Stimulated activated CD4-positive, alpha-beta T cell treated with anti-CD3 and anti-CD28 coated beads, Interleukin-1b, Interleukin-23, amount 100 ng/mL, for 1 hour (primary cell): ENCODE measurements around the gene LAX1.
"Not testable (repeated sequence)": the region's sequence is repeated elsewhere in the genome, so short reads cannot be mapped to it uniquely, and the experiment has no call there.

Source experiments
- DNase-seq, 2 donors: peaks; one replicate each; pipeline ENCODE4 v3.0.0-alpha.2; 2020; ENCODE audit warnings: low read depth in 2 of 2

The LAX1 gene

DNA sequence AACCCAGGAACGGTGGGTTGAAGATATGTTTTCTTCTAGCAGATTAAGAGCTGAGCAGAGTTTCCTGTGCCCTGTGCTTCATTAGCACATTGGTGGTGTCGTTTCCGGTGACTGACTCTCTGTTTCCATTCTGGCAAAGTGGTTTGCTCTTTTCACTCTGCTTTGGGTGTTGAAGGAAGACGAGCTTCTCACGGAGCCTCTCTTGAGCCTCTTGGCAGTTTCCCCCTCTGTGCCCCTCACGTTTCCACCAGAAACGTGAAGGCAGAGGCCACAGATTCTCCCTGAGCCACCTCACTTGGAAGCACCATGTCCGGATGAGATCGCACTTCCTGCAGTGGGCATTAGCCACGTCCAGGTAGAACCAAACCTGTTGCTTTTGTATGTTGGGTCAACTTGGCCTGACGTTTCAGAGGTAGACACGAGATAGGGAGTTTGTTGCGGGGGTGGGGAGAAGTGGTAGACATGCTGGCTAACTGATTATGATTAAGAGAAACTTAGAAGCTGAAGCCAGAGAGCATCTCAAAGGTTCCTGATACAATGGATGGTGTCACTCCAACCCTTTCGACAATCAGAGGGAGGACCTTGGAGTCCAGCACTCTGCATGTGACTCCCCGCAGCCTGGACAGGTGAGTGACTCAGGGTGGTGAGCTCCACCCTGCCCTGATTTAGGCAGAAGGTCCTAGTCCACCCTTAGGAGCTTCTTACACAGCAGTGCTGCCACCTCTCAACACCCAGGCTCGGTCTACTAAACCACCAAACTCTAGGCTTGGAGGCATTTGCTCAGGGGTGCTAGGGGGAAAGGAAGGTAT is at the start of gene LAX1:
Gene LAX1, plus strand, starts transcription at position 155 of the 809 bp plus-strand sequence. Its CDS starts 383 bp downstream, at position 538.
- peak; percentile 36 to 60 for DNase-seq

GRCh38 chr1:203717120-203717519 is 47.9 kb upstream of the LAX1 start:
- no peak for DNase-seq

- no peak for DNase-seq
Measured at GRCh38 chr1:203720242-203720641, 44.7 kb upstream of the LAX1 start.

DNA sequence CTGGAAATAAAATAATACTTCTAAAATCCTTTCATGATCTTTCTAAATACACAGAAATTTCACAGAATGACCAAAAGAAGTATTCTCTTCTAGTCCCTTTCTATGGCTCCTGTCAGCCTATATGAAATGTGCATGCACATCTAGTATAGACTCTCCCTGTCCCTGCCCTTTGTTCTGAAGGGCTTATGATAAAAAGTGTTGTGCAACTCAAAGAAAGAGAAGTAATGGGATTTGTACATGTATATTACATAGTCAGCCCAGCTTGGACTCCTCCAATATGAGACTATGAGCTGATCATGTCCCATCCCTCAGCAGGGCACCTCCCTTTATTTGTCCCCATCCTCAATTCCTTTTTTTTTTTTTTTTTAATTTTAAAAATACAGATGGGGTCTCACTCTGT is 42.1 kb upstream of the LAX1 start:
- no peak for DNase-seq

GRCh38 chr1:203726417-203726867 is 38.5 kb upstream of the LAX1 start:
- no peak for DNase-seq

- DNase-seq: no peak
Measured at GRCh38 chr1:203733009-203733863, 31.7 kb upstream of the LAX1 start.

GRCh38 chr1:203742436-203742835 is 22.5 kb upstream of the LAX1 start:
- no peak for DNase-seq

DNA sequence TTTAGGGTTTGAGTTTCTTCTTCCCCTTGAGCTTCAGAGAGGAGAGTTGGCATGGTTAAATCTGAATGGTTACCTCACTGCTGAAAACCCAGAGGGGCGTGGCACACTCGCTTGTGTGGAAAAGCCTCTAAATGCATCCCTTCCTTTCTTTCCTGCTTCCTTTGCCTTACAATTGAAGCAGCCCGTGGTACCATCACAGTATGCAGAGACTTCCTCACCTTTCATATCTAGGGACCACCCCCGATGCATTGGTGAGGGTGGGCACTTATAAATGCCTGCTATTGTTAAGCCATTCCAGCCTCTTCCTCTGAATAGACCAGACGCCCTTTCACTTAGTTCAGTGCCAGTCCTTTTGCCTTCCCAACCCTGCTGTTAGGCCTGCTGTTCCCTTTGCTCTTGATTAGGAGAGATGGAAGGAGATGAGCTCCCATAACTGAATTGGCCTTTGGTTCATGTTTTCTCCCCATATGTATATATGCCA is 21.9 kb upstream of the LAX1 start:
- no peak for DNase-seq

DNA sequence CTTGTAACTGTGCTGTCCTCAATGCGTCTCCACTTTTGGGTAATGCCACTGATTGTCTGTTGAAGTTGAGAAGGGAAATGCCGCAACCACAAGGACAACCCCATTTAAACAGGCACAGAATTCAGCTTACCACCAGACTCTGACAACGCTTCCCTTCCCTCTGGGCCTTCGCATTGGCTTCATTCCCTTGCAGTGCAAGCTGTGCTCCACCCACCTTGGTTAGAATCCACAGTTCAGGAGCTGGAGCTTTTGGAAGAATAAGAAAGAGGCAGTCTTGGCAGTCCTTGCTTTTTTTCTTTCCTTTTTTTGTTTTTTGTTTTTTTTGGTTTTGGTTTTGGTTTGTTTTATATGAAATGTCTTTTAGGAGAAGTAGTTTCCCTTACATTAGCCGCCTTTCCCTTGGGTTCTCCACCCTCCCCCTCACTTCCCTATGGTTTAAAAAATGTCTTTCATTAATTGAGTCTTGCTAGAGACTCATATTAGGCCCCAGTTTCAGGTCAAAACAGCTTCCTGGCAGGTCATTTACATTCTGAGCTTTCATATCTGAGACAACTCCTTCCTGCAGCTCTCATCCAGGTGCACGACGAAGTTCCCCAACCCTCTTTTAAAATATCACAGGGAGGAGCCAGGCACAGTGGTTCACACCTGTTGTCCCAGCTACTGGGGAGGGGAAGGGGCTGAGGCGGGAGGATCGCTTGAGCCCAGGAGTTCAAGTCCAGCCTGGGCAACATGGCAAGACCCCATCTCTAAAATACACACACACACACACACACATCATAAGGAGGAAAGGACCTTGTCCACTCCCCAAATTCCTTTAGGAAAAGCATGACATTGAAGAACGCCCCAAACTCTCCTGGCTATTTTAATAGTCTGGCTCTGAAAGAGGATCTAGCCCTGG is 20.7 kb upstream of the LAX1 start:
- DNase-seq: no peak

DNA sequence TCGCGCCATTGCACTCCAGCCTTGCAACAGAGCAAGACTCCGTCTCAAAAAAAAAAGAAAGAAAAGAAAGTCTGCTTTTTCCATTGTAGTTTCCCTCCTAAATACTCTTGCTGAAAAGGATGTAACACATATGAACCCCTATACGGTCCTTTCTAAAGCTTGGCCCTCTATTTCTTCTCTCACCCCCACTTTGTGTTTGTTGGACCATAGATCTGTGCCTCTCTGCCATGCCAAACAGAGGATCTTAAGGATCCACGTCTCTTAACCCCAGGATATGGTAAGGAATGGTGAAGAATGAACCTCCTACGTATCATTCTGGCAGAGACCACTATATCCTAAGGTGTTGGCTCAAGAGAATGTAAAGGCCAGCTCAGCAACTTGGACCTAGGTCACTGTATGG is 18.7 kb upstream of the LAX1 start:
- DNase-seq: no peak

DNA sequence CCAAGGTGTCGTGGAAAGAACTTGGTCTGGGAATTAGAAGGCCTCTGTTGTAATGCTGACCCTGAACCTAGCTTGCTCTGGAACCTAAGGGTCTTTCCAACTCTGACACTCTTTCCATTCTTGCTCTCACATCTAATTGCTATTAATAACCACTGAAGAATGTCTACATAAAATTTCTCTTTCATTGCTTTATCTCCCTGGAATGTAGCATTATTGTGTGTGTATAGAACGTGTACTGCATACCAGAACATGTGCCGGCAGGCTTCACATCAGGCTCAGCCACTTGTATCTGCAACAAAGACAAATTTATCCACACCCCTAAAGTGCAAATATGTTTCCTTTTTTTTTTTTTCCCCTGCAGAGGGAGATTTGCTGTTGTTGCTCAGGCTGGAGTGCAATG is 13.9 kb upstream of the LAX1 start:
- DNase-seq: no peak

- not testable (repeated sequence) for DNase-seq
Measured at GRCh38 chr1:203751618-203752361, 13.2 kb upstream of the LAX1 start.

GRCh38 chr1:203754455-203754864 is 10.5 kb upstream of the LAX1 start:
- DNase-seq: no peak

- no peak for DNase-seq
Measured at GRCh38 chr1:203756036-203756435, 8.9 kb upstream of the LAX1 start.

DNA sequence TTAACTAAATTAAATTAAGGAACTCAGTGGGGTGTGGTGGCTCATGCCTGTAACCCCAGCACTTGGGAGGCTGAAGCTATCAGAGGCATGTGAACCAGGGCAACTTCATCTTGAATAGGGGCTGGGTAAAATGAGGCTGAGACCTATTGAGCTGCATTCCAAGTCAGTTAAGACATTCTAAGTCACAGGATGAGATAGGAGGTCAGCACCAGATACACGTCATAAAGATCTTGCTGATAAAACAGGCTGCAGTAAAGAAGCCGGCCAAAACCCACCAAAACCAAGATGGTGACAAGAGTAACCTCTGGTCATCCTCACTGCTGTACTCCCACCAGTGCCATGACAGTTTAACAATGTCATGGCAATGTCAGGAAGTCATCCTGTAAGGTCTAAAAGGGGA is 6.2 kb upstream of the LAX1 start:
- DNase-seq: not testable (repeated sequence)

DNA sequence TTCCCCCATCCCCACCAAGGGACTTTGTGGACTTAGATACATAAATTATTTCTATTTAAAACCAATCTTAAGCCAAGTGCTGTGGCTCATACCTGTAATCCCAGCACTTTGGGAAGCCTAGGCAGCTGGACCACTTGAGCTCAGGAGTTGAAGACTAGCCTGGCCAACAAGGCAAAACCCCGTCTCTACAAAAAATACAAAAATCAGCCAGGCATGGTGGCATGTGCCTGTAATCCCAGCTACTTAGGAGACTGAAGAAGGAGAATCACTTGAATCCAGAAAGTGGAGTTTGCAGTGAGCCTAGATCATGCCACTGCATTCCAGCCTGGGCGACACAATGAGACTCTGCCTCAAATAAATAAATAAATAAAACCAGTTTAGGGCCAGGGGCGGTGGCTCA is 4.5 kb upstream of the LAX1 start:
- no peak for DNase-seq

DNA sequence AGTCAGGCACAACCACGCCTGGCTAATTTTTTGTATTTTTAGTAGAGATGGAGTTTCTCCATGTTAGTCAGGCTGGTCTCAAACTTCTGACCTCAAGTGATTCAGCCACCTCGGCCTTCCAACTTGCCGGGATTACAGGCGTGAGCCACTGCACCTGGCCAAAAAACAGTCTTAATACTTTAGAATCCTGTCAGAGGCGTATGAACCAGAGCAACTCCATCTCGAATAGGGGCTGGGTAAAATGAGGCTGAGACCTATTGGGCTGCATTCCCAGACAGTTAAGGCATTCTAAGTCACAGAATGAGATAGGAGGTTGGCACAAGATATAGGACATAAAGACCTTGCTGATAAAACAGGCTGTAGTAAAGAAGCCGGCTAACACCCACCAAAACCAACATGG is 3.0 kb upstream of the LAX1 start:
- not testable (repeated sequence) for DNase-seq

GRCh38 chr1:203763505-203763904 is 1.5 kb upstream of the LAX1 start:
- no peak for DNase-seq

GRCh38 chr1:203764105-203765028 is 616 bp upstream of the LAX1 start:
- no peak for DNase-seq

- DNase-seq: no peak
Measured at GRCh38 chr1:203768256-203768655, 3.3 kb downstream of the LAX1 start.
